ENCODE results near the gene NUFIP1.
"Not testable (repeated sequence)": the region's sequence is repeated elsewhere in the genome, so short reads cannot be mapped to it uniquely, and the experiment has no call there.

Gene NUFIP1

GRCh38 chr13:44919104-44919804 lies 70.0 kb downstream of the NUFIP1 start:
- no peak for DNase-seq

GRCh38 chr13:44918326-44919103 lies 70.8 kb downstream of the NUFIP1 start:
- peak; percentile 97 for DNase-seq

- DNase-seq, result peak; percentile 97
Observed at GRCh38 chr13:44917589-44918325, 71.5 kb downstream of the NUFIP1 start.

- DNase-seq, result no peak
Observed at GRCh38 chr13:44912278-44913016, 76.8 kb downstream of the NUFIP1 start.

- DNase-seq, result no peak
Observed at GRCh38 chr13:44908712-44909111, 80.6 kb downstream of the NUFIP1 start.

- no peak for DNase-seq
Observed at GRCh38 chr13:44908266-44908665, 81.0 kb downstream of the NUFIP1 start.

- no peak for DNase-seq
Observed at GRCh38 chr13:44906713-44907112, 82.6 kb downstream of the NUFIP1 start.

- no peak for DNase-seq
Observed at GRCh38 chr13:44906230-44906629, 83.0 kb downstream of the NUFIP1 start.

- no peak for DNase-seq
Observed at GRCh38 chr13:44905556-44905955, 83.7 kb downstream of the NUFIP1 start.

- DNase-seq, result peak; percentile 92
Observed at GRCh38 chr13:44904967-44905366, 84.3 kb downstream of the NUFIP1 start.

GRCh38 chr13:44903574-44903985 lies 85.7 kb downstream of the NUFIP1 start:
- peak; percentile 73 for DNase-seq

- DNase-seq, result no peak
Observed at GRCh38 chr13:44902738-44903137, 86.5 kb downstream of the NUFIP1 start.

- no peak for DNase-seq
Observed at GRCh38 chr13:44899967-44900366, 89.3 kb downstream of the NUFIP1 start.

- DNase-seq, result not testable (repeated sequence)
Observed at GRCh38 chr13:44898308-44898707, 91.0 kb downstream of the NUFIP1 start.

- no peak for DNase-seq
Observed at GRCh38 chr13:44895953-44896335, 93.3 kb downstream of the NUFIP1 start.

- DNase-seq, result no peak
Observed at GRCh38 chr13:44895264-44895952, 93.9 kb downstream of the NUFIP1 start.

- no peak for DNase-seq
Observed at GRCh38 chr13:44894001-44894770, 95.1 kb downstream of the NUFIP1 start.
